Measurements from ENCODE around the gene PTPN13.

Gene PTPN13

DNA sequence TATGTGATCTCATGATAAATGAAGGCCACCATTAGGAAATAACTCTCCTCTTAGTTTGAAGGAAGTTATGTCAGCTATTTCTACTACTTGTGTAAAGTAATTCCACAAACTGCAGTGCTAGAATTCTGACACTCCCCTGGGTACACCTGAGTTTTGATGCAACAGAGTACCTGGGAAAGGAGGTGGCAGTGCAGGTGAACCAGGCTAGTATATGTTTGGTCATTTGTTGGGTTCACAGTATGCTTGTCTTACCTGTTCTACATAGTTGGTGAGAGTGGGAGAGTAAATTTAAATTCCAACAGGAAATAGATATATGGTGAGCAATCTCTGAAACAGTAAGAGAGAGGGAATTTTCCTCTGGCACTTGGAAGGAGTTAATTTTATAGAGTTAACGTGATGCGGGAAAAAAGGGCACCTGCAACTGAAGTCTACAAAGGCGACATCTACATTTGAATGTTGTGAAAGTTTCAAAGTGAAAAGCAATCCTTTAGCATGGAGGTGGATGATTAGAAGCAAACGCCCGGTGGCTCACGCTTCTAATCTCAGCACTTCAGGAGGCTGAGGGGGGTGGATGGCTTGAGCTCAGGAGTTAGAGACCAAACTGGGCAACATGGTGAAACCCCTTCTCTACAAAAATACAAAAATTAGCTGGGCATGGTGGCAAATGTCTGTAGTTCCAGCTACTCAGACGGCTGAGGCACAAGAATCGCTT, 263.4 kb downstream of the PTPN13 start:
- no peak for DNase-seq (ENCODE audit: low read depth)
- no peak overlapping the region for H3K4me3 ChIP-seq (ENCODE audit: control insufficient read depth, low read depth, low read length)
- TF ChIP-seq, protein P1, sequence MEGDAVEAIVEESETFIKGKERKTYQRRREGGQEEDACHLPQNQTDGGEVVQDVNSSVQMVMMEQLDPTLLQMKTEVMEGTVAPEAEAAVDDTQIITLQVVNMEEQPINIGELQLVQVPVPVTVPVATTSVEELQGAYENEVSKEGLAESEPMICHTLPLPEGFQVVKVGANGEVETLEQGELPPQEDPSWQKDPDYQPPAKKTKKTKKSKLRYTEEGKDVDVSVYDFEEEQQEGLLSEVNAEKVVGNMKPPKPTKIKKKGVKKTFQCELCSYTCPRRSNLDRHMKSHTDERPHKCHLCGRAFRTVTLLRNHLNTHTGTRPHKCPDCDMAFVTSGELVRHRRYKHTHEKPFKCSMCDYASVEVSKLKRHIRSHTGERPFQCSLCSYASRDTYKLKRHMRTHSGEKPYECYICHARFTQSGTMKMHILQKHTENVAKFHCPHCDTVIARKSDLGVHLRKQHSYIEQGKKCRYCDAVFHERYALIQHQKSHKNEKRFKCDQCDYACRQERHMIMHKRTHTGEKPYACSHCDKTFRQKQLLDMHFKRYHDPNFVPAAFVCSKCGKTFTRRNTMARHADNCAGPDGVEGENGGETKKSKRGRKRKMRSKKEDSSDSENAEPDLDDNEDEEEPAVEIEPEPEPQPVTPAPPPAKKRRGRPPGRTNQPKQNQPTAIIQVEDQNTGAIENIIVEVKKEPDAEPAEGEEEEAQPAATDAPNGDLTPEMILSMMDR (IDR thresholded peaks at IDR 0.05; ENCODE audit: control insufficient read depth, insufficient read depth, low read depth, low read length, missing control alignments): no peak
